Measurements from ENCODE around the gene MACROD2. TPM values are rescaled to one million over a fixed set of nuclear protein-coding genes. Genes with fewer than 3 reads are reported as not detected.

The MACROD2 gene
- polyA plus RNA-seq, 4 donors: 1.00 to 4.8 (median 1.4) TPM

- WGBS, 3 donors: 86 to 91% (median 90%) methylated on average over 4 of the region's 4 CpGs
- no peak for FAIRE-seq
Observed at GRCh38 chr20:15176929-15177328, 1181.6 kb downstream of the MACROD2 start.

GRCh38 chr20:15178581-15178980 is 1183.3 kb downstream of the MACROD2 start:
- DNase-seq (no peak), FAIRE-seq (no peak)
- no peak overlapping the region for H3K27ac ChIP-seq (ENCODE audit: low read depth in 1 of 3, low read length in 2 of 3)
- H3K4me3 ChIP-seq (ENCODE audit: low read depth in 1 of 3, low read length in 3 of 3): no peak overlapping the region
- no peaks in the 10 kb centered on the region for H3K27me3 ChIP-seq (ENCODE audit: control insufficient read depth in 3 of 3, insufficient read depth in 3 of 3, low read length in 3 of 3)
- H3K36me3 ChIP-seq (ENCODE audit: control insufficient read depth in 3 of 3, insufficient read depth in 2 of 3, low read depth in 1 of 3, low read length in 3 of 3): no peaks in the 10 kb centered on the region
- H3K4me1 ChIP-seq (ENCODE audit: control insufficient read depth in 3 of 3, insufficient read depth in 2 of 3, low read depth in 1 of 3, low read length in 2 of 3): no peaks in the 10 kb centered on the region
- H3K9me3 ChIP-seq (ENCODE audit: control insufficient read depth in 2 of 2, insufficient read depth in 1 of 2, low read depth in 1 of 2, low read length in 1 of 2): peaks cover 1 to 18% of the 10 kb centered on the region in 2 donors

More at GRCh38 chr20:15176929-15177328, 1181.6 kb downstream of the MACROD2 start:
- Histone ChIP-seq H3K4me1 (ENCODE audit: control insufficient read depth in 3 of 3, insufficient read depth in 2 of 3, low read depth in 1 of 3, low read length in 2 of 3) (no peaks in the 10 kb centered on the region), H3K27ac (ENCODE audit: low read depth in 1 of 3, low read length in 2 of 3) (no peak overlapping the region), H3K9me3 (ENCODE audit: control insufficient read depth in 2 of 2, insufficient read depth in 1 of 2, low read depth in 1 of 2, low read length in 1 of 2) (peaks cover 1 to 22% of the 10 kb centered on the region in 2 donors), H3K27me3 (ENCODE audit: control insufficient read depth in 3 of 3, insufficient read depth in 3 of 3, low read length in 3 of 3) (no peaks in the 10 kb centered on the region), H3K4me3 (ENCODE audit: low read depth in 1 of 3, low read length in 3 of 3) (no peak overlapping the region), H3K36me3 (ENCODE audit: control insufficient read depth in 3 of 3, insufficient read depth in 2 of 3, low read depth in 1 of 3, low read length in 3 of 3) (no peaks in the 10 kb centered on the region)
- DNase-seq: no peak

GRCh38 chr20:15179381-15179780 is 1184.1 kb downstream of the MACROD2 start:
- Histone ChIP-seq H3K36me3 (ENCODE audit: control insufficient read depth in 3 of 3, insufficient read depth in 2 of 3, low read depth in 1 of 3, low read length in 3 of 3) (no peaks in the 10 kb centered on the region), H3K27ac (ENCODE audit: low read depth in 1 of 3, low read length in 2 of 3) (no peak overlapping the region), H3K4me3 (ENCODE audit: low read depth in 1 of 3, low read length in 3 of 3) (no peak overlapping the region), H3K4me1 (ENCODE audit: control insufficient read depth in 3 of 3, insufficient read depth in 2 of 3, low read depth in 1 of 3, low read length in 2 of 3) (no peaks in the 10 kb centered on the region), H3K9me3 (ENCODE audit: control insufficient read depth in 2 of 2, insufficient read depth in 1 of 2, low read depth in 1 of 2, low read length in 1 of 2) (peaks cover 1 to 18% of the 10 kb centered on the region in 2 donors), H3K27me3 (ENCODE audit: control insufficient read depth in 3 of 3, insufficient read depth in 3 of 3, low read length in 3 of 3) (no peaks in the 10 kb centered on the region)
- DNase-seq (no peak), FAIRE-seq (no peak)
- WGBS, 3 donors: 77 to 89% (median 88%) methylated on average over 2 of the region's 2 CpGs

DNA sequence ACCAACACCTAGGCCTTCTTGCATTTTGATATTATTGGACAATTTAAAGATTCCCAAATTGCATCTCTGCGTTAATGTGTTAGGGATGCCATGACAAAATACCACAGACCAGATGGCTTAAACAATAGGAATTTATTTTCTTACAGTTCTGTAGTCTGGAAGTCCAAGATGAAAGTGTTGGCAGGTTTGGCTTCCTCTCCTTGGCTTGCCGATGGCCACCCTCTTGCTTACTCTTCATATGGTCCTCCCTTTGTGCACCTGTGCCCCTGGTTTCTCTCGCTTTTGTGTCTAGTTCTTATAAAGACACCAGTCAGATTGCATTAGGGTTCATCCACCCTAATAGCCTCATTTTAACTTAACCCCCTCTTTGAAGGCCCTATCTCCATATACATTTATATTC is 1184.5 kb downstream of the MACROD2 start:
- no peak overlapping the region for H3K27ac ChIP-seq (ENCODE audit: low read depth in 1 of 3, low read length in 2 of 3)
- H3K4me3 ChIP-seq (ENCODE audit: low read depth in 1 of 3, low read length in 3 of 3): no peak overlapping the region
- peaks cover 1 to 18% of the 10 kb centered on the region in 2 donors for H3K9me3 ChIP-seq (ENCODE audit: control insufficient read depth in 2 of 2, insufficient read depth in 1 of 2, low read depth in 1 of 2, low read length in 1 of 2)
- FAIRE-seq (no peak), DNase-seq (no peak)
- H3K36me3 ChIP-seq (ENCODE audit: control insufficient read depth in 3 of 3, insufficient read depth in 2 of 3, low read depth in 1 of 3, low read length in 3 of 3): no peaks in the 10 kb centered on the region
- H3K27me3 ChIP-seq (ENCODE audit: control insufficient read depth in 3 of 3, insufficient read depth in 3 of 3, low read length in 3 of 3): no peaks in the 10 kb centered on the region
- WGBS, 3 donors: 91 to 99% (median 95%) methylated on average over 3 of the region's 3 CpGs
- no peaks in the 10 kb centered on the region for H3K4me1 ChIP-seq (ENCODE audit: control insufficient read depth in 3 of 3, insufficient read depth in 2 of 3, low read depth in 1 of 3, low read length in 2 of 3)

- no peaks in the 10 kb centered on the region for H3K27me3 ChIP-seq (ENCODE audit: control insufficient read depth in 3 of 3, insufficient read depth in 3 of 3, low read length in 3 of 3)
- H3K27ac ChIP-seq (ENCODE audit: low read depth in 1 of 3, low read length in 2 of 3): no peak overlapping the region
- no peaks in the 10 kb centered on the region for H3K9me3 ChIP-seq (ENCODE audit: control insufficient read depth in 2 of 2, insufficient read depth in 1 of 2, low read depth in 1 of 2, low read length in 1 of 2)
- no peaks in the 10 kb centered on the region for H3K36me3 ChIP-seq (ENCODE audit: control insufficient read depth in 3 of 3, insufficient read depth in 2 of 3, low read depth in 1 of 3, low read length in 3 of 3)
- no peak for FAIRE-seq
- H3K4me3 ChIP-seq (ENCODE audit: low read depth in 1 of 3, low read length in 3 of 3): no peak overlapping the region
- DNase-seq: no peak
- WGBS, 3 donors: 38 to 42% (median 41%) methylated on average over 3 of the region's 3 CpGs
- H3K4me1 ChIP-seq (ENCODE audit: control insufficient read depth in 3 of 3, insufficient read depth in 2 of 3, low read depth in 1 of 3, low read length in 2 of 3): peaks cover 0 to 6% (median 0%) of the 10 kb centered on the region in 3 donors
Observed at GRCh38 chr20:15185322-15185721, 1190.0 kb downstream of the MACROD2 start.

GRCh38 chr20:15185913-15186312 is 1190.6 kb downstream of the MACROD2 start:
- FAIRE-seq: no peak

GRCh38 chr20:15187612-15188011 is 1192.3 kb downstream of the MACROD2 start:
- no peak overlapping the region for H3K4me3 ChIP-seq (ENCODE audit: low read depth in 1 of 3, low read length in 3 of 3)
- H3K27ac ChIP-seq (ENCODE audit: low read depth in 1 of 3, low read length in 2 of 3): no peak overlapping the region
- H3K9me3 ChIP-seq (ENCODE audit: control insufficient read depth in 2 of 2, insufficient read depth in 1 of 2, low read depth in 1 of 2, low read length in 1 of 2): no peaks in the 10 kb centered on the region
- H3K27me3 ChIP-seq (ENCODE audit: control insufficient read depth in 3 of 3, insufficient read depth in 3 of 3, low read length in 3 of 3): no peaks in the 10 kb centered on the region
- H3K4me1 ChIP-seq (ENCODE audit: control insufficient read depth in 3 of 3, insufficient read depth in 2 of 3, low read depth in 1 of 3, low read length in 2 of 3): peaks cover 0 to 6% (median 0%) of the 10 kb centered on the region in 3 donors
- no peak for DNase-seq
- no peak for FAIRE-seq
- 86 to 90% (median 88%) methylated on average over 1 of the region's 1 CpG for WGBS, 3 donors
- no peaks in the 10 kb centered on the region for H3K36me3 ChIP-seq (ENCODE audit: control insufficient read depth in 3 of 3, insufficient read depth in 2 of 3, low read depth in 1 of 3, low read length in 3 of 3)

More at GRCh38 chr20:15185913-15186312, 1190.6 kb downstream of the MACROD2 start:
- Histone ChIP-seq H3K36me3 (ENCODE audit: control insufficient read depth in 3 of 3, insufficient read depth in 2 of 3, low read depth in 1 of 3, low read length in 3 of 3) (no peaks in the 10 kb centered on the region), H3K27me3 (ENCODE audit: control insufficient read depth in 3 of 3, insufficient read depth in 3 of 3, low read length in 3 of 3) (no peaks in the 10 kb centered on the region), H3K9me3 (ENCODE audit: control insufficient read depth in 2 of 2, insufficient read depth in 1 of 2, low read depth in 1 of 2, low read length in 1 of 2) (no peaks in the 10 kb centered on the region), H3K4me1 (ENCODE audit: control insufficient read depth in 3 of 3, insufficient read depth in 2 of 3, low read depth in 1 of 3, low read length in 2 of 3) (peaks cover 0 to 6% (median 0%) of the 10 kb centered on the region in 3 donors), H3K27ac (ENCODE audit: low read depth in 1 of 3, low read length in 2 of 3) (no peak overlapping the region), H3K4me3 (ENCODE audit: low read depth in 1 of 3, low read length in 3 of 3) (no peak overlapping the region)
- 68 to 84% (median 76%) methylated on average over 2 of the region's 2 CpGs for WGBS, 3 donors
- no peak for DNase-seq

- no peaks in the 10 kb centered on the region for H3K9me3 ChIP-seq (ENCODE audit: control insufficient read depth in 2 of 2, insufficient read depth in 1 of 2, low read depth in 1 of 2, low read length in 1 of 2)
- H3K4me3 ChIP-seq (ENCODE audit: low read depth in 1 of 3, low read length in 3 of 3): no peak overlapping the region
- FAIRE-seq (no peak), DNase-seq (peak in 1 of 2 donors; percentile 56)
- H3K36me3 ChIP-seq (ENCODE audit: control insufficient read depth in 3 of 3, insufficient read depth in 2 of 3, low read depth in 1 of 3, low read length in 3 of 3): no peaks in the 10 kb centered on the region
- H3K4me1 ChIP-seq (ENCODE audit: control insufficient read depth in 3 of 3, insufficient read depth in 2 of 3, low read depth in 1 of 3, low read length in 2 of 3): peaks cover 0 to 6% (median 0%) of the 10 kb centered on the region in 3 donors
- no peak overlapping the region for H3K27ac ChIP-seq (ENCODE audit: low read depth in 1 of 3, low read length in 2 of 3)
- WGBS, 3 donors: 89 to 94% (median 94%) methylated on average over 3 of the region's 3 CpGs
- H3K27me3 ChIP-seq (ENCODE audit: control insufficient read depth in 3 of 3, insufficient read depth in 3 of 3, low read length in 3 of 3): no peaks in the 10 kb centered on the region
Observed at GRCh38 chr20:15188415-15188814, 1193.1 kb downstream of the MACROD2 start.

- no peaks in the 10 kb centered on the region for H3K4me1 ChIP-seq (ENCODE audit: control insufficient read depth in 3 of 3, insufficient read depth in 2 of 3, low read depth in 1 of 3, low read length in 2 of 3)
- no peak for FAIRE-seq
- H3K27me3 ChIP-seq (ENCODE audit: control insufficient read depth in 3 of 3, insufficient read depth in 3 of 3, low read length in 3 of 3): no peaks in the 10 kb centered on the region
- H3K4me3 ChIP-seq (ENCODE audit: low read depth in 1 of 3, low read length in 3 of 3): no peak overlapping the region
- no peak for DNase-seq
- no peaks in the 10 kb centered on the region for H3K9me3 ChIP-seq (ENCODE audit: control insufficient read depth in 2 of 2, insufficient read depth in 1 of 2, low read depth in 1 of 2, low read length in 1 of 2)
- H3K36me3 ChIP-seq (ENCODE audit: control insufficient read depth in 3 of 3, insufficient read depth in 2 of 3, low read depth in 1 of 3, low read length in 3 of 3): no peaks in the 10 kb centered on the region
- H3K27ac ChIP-seq (ENCODE audit: low read depth in 1 of 3, low read length in 2 of 3): no peak overlapping the region
- WGBS, 3 donors: 77 to 83% (median 78%) methylated on average over 4 of the region's 4 CpGs
Observed at GRCh38 chr20:15191082-15191723, 1195.9 kb downstream of the MACROD2 start.
